AG08396 (cell line): ENCODE measurements around the gene PCMTD2.
"Not testable (repeated sequence)": the region's sequence is repeated elsewhere in the genome, so short reads cannot be mapped to it uniquely, and the experiment has no call there.

Experiments used
- DNase-seq: peaks from one replicate; pipeline ENCODE4 v3.0.0; 2012; ENCODE audit warnings: low spot score, mixed read lengths

The PCMTD2 gene

GRCh38 chr20:64286447-64287263 is 31.1 kb downstream of the PCMTD2 start:
- DNase-seq, result not testable (repeated sequence)

- DNase-seq, result not testable (repeated sequence)
These were observed 31.7 kb downstream of the PCMTD2 start for GRCh38 chr20:64287264-64287590.

GRCh38 chr20:64292167-64292566 is 36.6 kb downstream of the PCMTD2 start:
- not testable (repeated sequence) for DNase-seq

GRCh38 chr20:64303086-64303485 is 47.5 kb downstream of the PCMTD2 start:
- DNase-seq, result not testable (repeated sequence)

- not testable (repeated sequence) for DNase-seq
These were observed 58.2 kb downstream of the PCMTD2 start for GRCh38 chr20:64313761-64314160.

- not testable (repeated sequence) for DNase-seq
These were observed 59.8 kb downstream of the PCMTD2 start for GRCh38 chr20:64315381-64315780.

GRCh38 chr20:64315884-64316283 is 60.3 kb downstream of the PCMTD2 start:
- not testable (repeated sequence) for DNase-seq

- DNase-seq, result peak; percentile 31
These were observed 61.0 kb downstream of the PCMTD2 start for GRCh38 chr20:64316415-64317083.

GRCh38 chr20:64317331-64317730 is 61.8 kb downstream of the PCMTD2 start:
- not testable (repeated sequence) for DNase-seq

- DNase-seq, result not testable (repeated sequence)
These were observed 62.5 kb downstream of the PCMTD2 start for GRCh38 chr20:64318056-64318455.

GRCh38 chr20:64322031-64322789 is 66.7 kb downstream of the PCMTD2 start:
- DNase-seq, result not testable (repeated sequence)
